Measurements from ENCODE around the gene EMC6.

EMC6 gene

DNA sequence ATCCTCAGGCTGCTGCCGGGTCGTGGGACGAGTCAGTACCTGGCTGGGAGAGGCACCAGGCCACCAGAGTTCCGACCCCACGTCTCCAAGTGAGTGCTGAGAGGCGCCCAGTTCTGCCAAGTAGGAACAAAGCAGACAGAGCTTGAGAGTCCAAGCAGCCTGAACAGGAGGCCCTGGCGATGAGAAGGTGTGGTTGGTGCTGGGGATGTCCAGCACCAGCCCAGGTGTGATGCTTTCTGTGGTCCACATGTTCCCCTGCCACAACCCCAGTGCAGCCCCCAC lies 11.1 kb upstream of the EMC6 start:
- Mint-ChIP-seq H3K9me3 (no peaks in the 10 kb centered on the region), H3K4me1 (peaks cover 6% of the 10 kb centered on the region), H3K27ac (no peak overlapping the region), H3K36me3 (ENCODE audit: low read depth) (no peaks in the 10 kb centered on the region), H3K4me3 (no peak overlapping the region), H3K27me3 (ENCODE audit: low read depth, poor library complexity) (no peaks in the 10 kb centered on the region)
- TF ChIP-seq, protein P1, sequence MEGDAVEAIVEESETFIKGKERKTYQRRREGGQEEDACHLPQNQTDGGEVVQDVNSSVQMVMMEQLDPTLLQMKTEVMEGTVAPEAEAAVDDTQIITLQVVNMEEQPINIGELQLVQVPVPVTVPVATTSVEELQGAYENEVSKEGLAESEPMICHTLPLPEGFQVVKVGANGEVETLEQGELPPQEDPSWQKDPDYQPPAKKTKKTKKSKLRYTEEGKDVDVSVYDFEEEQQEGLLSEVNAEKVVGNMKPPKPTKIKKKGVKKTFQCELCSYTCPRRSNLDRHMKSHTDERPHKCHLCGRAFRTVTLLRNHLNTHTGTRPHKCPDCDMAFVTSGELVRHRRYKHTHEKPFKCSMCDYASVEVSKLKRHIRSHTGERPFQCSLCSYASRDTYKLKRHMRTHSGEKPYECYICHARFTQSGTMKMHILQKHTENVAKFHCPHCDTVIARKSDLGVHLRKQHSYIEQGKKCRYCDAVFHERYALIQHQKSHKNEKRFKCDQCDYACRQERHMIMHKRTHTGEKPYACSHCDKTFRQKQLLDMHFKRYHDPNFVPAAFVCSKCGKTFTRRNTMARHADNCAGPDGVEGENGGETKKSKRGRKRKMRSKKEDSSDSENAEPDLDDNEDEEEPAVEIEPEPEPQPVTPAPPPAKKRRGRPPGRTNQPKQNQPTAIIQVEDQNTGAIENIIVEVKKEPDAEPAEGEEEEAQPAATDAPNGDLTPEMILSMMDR (IDR thresholded peaks at IDR 0.05), result no peak
- no peak for DNase-seq

DNA sequence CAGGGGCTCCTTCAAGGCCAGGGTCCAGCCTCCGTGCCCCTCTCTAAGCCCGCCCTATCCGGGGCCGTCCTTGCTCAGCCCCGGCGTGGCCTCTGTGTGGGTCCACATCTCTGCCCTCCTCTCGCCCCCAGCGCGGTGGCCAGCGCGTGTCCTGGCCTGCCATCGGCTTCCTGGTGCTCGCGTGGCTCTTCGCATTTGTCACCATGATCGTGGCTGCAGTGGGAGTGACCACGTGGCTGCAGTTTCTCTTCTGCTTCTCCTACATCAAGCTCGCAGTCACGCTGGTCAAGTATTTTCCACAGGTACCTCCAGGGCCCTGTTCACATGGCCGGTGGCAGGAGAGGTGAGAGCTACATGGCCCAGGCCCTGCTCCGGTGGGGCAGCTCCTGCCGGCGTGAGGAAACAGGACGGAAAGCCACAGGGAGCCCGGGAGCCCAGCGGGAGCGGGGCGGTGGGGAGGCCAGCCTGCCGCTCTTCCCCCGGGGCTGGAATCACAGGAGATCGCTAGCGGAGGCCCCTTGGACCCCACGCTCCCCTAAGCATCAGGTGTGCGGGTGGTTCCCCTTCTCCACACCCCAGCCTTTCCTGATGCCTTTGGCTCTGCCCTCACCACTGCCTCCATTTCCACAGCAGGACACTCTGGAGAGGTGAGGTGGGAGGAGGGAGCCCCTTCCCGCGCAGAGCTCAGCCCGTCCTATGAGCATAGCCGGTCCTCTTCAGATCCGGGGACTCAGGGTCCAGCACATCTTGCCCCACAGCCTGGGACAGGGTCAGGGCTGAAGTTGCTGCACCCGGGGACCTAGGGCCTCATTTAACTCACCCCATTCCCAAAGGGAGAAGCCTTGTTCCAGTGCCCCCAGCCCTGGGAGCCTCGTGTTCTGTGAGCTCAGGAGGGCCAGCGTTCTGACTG lies 10.5 kb upstream of the EMC6 start:
- Mint-ChIP-seq H3K4me3 (no peak overlapping the region), H3K9me3 (no peaks in the 10 kb centered on the region), H3K27me3 (ENCODE audit: low read depth, poor library complexity) (no peaks in the 10 kb centered on the region), H3K27ac (peak overlapping the region; percentile 58), H3K4me1 (peaks cover 6% of the 10 kb centered on the region), H3K36me3 (ENCODE audit: low read depth) (no peaks in the 10 kb centered on the region)
- TF ChIP-seq, protein P1 (IDR thresholded peaks at IDR 0.05), result no peak
- DNase-seq, result no peak

DNA sequence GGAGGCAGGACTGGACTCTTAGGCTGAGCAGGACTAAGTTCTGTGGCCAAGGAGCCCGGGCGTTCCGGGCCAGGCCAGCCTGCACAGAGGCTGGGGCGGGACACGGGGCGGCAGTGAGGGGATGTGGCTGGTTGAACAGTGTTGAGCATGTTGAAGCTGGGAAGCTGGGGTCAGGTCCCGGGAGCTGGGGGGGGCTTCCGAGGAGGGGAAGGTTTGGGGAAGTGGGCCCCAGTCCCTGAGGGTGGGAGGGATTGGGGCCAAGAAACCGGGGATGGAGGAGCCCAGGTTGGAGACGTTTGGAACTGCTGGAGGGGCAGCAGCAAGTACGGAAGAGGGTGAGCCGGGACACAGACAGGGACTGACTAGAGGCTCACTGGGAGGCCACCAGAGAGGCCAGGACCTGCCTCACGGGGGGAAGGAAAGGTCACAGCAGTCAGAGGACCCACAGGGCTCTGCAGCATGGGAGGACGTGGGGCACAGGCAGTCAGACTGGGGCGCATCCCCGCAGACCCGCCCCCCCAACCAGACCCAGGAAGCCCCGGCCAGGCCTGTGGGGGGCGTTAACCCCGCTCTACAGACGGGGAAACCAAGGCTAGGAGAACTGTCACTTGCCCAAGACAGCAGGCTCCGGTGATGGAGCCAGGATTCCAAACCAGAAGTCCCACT lies 9.7 kb upstream of the EMC6 start:
- no peak overlapping the region for H3K27ac Mint-ChIP-seq

DNA sequence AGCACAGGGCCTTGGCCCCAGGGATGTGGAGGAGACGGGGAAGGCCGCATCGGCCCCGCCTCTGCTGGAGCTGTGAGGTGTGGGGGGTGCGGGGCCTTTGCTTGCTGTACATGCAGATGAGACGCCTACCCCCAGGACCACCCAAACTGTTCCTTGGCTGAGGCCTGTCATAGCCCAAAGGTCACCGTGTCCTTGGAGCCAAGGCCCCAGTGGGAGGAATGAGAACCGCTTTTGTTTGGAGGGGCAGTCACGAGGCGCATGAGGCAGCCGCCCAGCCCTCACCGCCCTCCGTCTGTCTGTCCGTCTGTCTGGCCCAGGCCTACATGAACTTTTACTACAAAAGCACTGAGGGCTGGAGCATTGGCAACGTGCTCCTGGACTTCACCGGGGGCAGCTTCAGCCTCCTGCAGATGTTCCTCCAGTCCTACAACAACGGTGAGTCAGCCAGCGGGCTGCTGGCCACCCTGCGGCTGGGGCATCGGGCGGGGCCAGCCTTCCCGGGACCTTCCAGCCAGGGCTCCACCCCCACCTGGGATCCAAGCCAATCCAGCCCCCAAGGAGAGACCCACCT lies 9.0 kb upstream of the EMC6 start:
- Mint-ChIP-seq H3K4me1 (peaks cover 6% of the 10 kb centered on the region), H3K9me3 (no peaks in the 10 kb centered on the region), H3K36me3 (ENCODE audit: low read depth) (no peaks in the 10 kb centered on the region), H3K4me3 (no peak overlapping the region), H3K27ac (no peak overlapping the region), H3K27me3 (ENCODE audit: low read depth, poor library complexity) (no peaks in the 10 kb centered on the region)
- TF ChIP-seq, protein P1 (IDR thresholded peaks at IDR 0.05), result no peak
- no peak for DNase-seq

More for the DNA sequence above, 9.7 kb upstream of the EMC6 start:
- Mint-ChIP-seq H3K4me1 (peaks cover 6% of the 10 kb centered on the region), H3K4me3 (no peak overlapping the region), H3K36me3 (ENCODE audit: low read depth) (no peaks in the 10 kb centered on the region), H3K9me3 (no peaks in the 10 kb centered on the region), H3K27me3 (ENCODE audit: low read depth, poor library complexity) (no peaks in the 10 kb centered on the region)
- no peak for DNase-seq
- TF ChIP-seq, protein P1 (IDR thresholded peaks at IDR 0.05), result no peak

DNA sequence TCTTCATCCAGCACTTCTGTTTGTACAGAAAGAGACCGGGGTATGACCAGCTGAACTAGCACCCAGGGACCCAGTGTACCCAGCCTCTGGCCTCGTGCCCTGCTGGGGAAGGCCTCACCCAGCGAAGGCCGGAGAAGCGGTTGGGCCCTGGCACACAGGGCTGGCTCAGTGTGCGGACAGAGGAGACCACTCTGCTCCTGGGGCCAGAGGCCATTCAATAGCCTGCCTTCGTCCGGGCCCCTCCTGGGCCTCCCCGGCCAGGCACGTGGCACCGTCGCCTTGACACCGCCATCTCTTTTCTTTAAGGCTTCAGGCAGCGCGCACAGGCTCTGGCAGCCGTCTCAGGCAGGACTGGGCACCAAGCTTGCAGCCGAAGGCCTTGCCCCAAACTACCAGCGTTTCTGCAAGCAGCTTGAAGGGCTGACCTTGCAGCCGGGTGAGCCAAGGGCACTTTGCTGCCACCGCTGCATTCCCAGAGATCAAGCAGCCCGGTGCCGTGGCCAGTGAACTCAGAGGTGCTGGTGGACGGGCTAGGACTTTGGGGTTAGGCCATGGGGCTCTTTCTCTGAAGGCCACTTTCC lies 8.2 kb upstream of the EMC6 start:
- H3K4me1 Mint-ChIP-seq, result peaks cover 12% of the 10 kb centered on the region
- TF ChIP-seq, protein P1 (IDR thresholded peaks at IDR 0.05), result no peak
- H3K9me3 Mint-ChIP-seq, result no peaks in the 10 kb centered on the region
- H3K27ac Mint-ChIP-seq, result no peak overlapping the region
- H3K4me3 Mint-ChIP-seq, result no peak overlapping the region
- H3K36me3 Mint-ChIP-seq (ENCODE audit: low read depth), result no peaks in the 10 kb centered on the region
- H3K27me3 Mint-ChIP-seq (ENCODE audit: low read depth, poor library complexity), result no peaks in the 10 kb centered on the region
- DNase-seq, result no peak

Measured in nephron progenitor cell (in vitro differentiated cells).